DOHH2 (cell line): ENCODE data around the gene OSTN.
"Not testable (repeated sequence)": the region's sequence is repeated elsewhere in the genome, so short reads cannot be mapped to it uniquely, and the experiment has no call there.

Experiments
- H3F3A ChIP-seq: fragments of 200-600 bp; sonication (generic), shearing (Covaris generic); 2 replicates; pipeline ENCODE4 v1.6.0; 2016; ENCODE audit warnings: antibody characterized with exemption, mild to moderate bottlenecking; ENCODE audit not compliant: control insufficient read depth, insufficient read depth
- H3K27ac ChIP-seq: fragments of 200-600 bp; sonication (generic); 2 replicates; pipeline ENCODE4 v1.5.1; 2014; ENCODE audit warnings: low read depth, mild to moderate bottlenecking, low read length, moderate library complexity
- H3K27me3 ChIP-seq: fragments of 200-600 bp; sonication (generic); 2 replicates; pipeline ENCODE4 v1.6.1; 2014; ENCODE audit warnings: mild to moderate bottlenecking, low read length, mixed read lengths; ENCODE audit not compliant: control insufficient read depth
- H3K36me3 ChIP-seq: fragments of 200-600 bp; sonication (generic); 2 replicates; pipeline ENCODE4 v1.6.1; 2014; ENCODE audit warnings: mild to moderate bottlenecking, low read length, moderate library complexity, mixed read lengths; ENCODE audit not compliant: control insufficient read depth
- H3K4me1 ChIP-seq: fragments of 200-600 bp; sonication (generic); 2 replicates; pipeline ENCODE4 v1.6.1; 2014; ENCODE audit warnings: mild to moderate bottlenecking, low read length, mixed read lengths; ENCODE audit not compliant: control insufficient read depth
- H3K4me2 ChIP-seq: fragments of 200-600 bp; sonication (generic); 2 replicates; pipeline ENCODE4 v1.6.0; 2014; ENCODE audit warnings: mild to moderate bottlenecking, low read length, moderate library complexity
- H3K4me3 ChIP-seq: fragments of 200-600 bp; sonication (generic); 2 replicates; pipeline ENCODE4 v1.5.1; 2014; ENCODE audit warnings: mild to moderate bottlenecking, low read length, mixed read lengths
- H3K79me2 ChIP-seq: fragments of 200-600 bp; sonication (generic); 2 replicates; pipeline ENCODE4 v1.6.1; 2014; ENCODE audit warnings: mild to moderate bottlenecking, low read length, mixed read lengths; ENCODE audit not compliant: control insufficient read depth
- H3K9me2 ChIP-seq: fragments of 200-600 bp; sonication (generic); replicated peaks from 2 replicates; pipeline ENCODE4 v1.6.1; 2014; ENCODE audit warnings: mild to moderate bottlenecking, low read length, mixed read lengths; ENCODE audit not compliant: control insufficient read depth
- H3K9me3 ChIP-seq: fragments of 200-600 bp; sonication (generic); 2 replicates; pipeline ENCODE4 v1.6.1; 2014; ENCODE audit warnings: antibody characterized with exemption, low read length, mixed read lengths; ENCODE audit not compliant: control insufficient read depth, insufficient read depth
- H4K20me1 ChIP-seq: fragments of 200-600 bp; sonication (generic); 2 replicates; pipeline ENCODE4 v1.6.0; 2014; ENCODE audit warnings: low read depth, mild to moderate bottlenecking, antibody characterized with exemption, low read length, moderate library complexity; ENCODE audit not compliant: control insufficient read depth, insufficient read depth
- EZH2phosphoT487 ChIP-seq: fragments of 200-600 bp; sonication (generic); IDR thresholded peaks from 2 replicates; pipeline ENCODE4 v1.6.1; 2017; ENCODE audit warnings: borderline replicate concordance, mild to moderate bottlenecking, antibody characterized with exemption, low read length, moderate library complexity, mixed read lengths
- TF ChIP-seq, protein P1 (sequence below): fragments of 200-600 bp; sonication (generic); IDR thresholded peaks from one replicate; pipeline ENCODE4 v1.5.1; 2014; ENCODE audit warnings: antibody characterized with exemption, mild to moderate bottlenecking, low read depth, low read length; ENCODE audit not compliant: poor library complexity, severe bottlenecking

OSTN gene

DNA sequence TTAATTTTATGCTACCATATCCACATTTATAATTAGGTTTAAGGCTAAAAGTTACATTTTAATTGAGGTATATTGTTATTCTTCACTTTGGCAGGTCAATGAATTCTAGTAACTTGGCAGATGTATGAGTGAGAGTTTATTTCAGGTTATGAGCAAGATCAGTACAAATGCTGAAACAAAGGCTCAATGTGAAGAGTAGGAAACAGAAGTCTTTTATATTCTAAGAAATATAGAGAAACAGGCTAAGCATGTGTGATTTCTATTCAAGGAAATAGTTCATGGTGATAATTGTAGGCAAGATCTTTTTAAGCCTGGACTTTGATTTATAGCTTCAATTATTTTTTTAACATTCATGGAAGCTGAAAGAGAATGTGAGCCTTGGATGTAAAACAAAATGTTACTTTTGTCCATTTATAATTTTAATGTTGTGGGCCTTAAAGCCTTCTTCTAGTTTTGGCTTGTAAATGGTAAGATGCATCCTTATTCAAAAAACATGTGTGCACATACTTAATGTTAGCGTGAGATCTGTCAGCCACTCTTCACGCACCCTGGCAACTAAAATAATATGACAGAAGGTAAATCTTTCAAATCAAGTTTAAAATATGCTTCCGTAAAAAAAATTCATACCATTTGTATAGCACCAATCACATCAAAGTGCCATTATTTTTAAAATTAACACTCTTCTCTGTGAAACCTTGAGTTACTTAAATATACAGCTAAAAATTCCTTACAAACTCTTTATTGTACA, 22.8 kb upstream of the OSTN start:
- Histone ChIP-seq H3K9me3 (no peaks in the 10 kb centered on the region), H3K79me2 (no peaks in the 10 kb centered on the region), H4K20me1 (no peaks in the 10 kb centered on the region), H3K4me2 (no peak overlapping the region), H3K4me1 (peaks cover 9% of the 10 kb centered on the region), H3K4me3 (no peak overlapping the region), H3K27ac (no peak overlapping the region), H3F3A (no peaks in the 10 kb centered on the region), H3K36me3 (no peaks in the 10 kb centered on the region), H3K27me3 (no peaks in the 10 kb centered on the region), H3K9me2 (no peaks in the 10 kb centered on the region)
- TF ChIP-seq, protein P1, sequence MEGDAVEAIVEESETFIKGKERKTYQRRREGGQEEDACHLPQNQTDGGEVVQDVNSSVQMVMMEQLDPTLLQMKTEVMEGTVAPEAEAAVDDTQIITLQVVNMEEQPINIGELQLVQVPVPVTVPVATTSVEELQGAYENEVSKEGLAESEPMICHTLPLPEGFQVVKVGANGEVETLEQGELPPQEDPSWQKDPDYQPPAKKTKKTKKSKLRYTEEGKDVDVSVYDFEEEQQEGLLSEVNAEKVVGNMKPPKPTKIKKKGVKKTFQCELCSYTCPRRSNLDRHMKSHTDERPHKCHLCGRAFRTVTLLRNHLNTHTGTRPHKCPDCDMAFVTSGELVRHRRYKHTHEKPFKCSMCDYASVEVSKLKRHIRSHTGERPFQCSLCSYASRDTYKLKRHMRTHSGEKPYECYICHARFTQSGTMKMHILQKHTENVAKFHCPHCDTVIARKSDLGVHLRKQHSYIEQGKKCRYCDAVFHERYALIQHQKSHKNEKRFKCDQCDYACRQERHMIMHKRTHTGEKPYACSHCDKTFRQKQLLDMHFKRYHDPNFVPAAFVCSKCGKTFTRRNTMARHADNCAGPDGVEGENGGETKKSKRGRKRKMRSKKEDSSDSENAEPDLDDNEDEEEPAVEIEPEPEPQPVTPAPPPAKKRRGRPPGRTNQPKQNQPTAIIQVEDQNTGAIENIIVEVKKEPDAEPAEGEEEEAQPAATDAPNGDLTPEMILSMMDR: no peak
- TF ChIP-seq EZH2phosphoT487: no peak

DNA sequence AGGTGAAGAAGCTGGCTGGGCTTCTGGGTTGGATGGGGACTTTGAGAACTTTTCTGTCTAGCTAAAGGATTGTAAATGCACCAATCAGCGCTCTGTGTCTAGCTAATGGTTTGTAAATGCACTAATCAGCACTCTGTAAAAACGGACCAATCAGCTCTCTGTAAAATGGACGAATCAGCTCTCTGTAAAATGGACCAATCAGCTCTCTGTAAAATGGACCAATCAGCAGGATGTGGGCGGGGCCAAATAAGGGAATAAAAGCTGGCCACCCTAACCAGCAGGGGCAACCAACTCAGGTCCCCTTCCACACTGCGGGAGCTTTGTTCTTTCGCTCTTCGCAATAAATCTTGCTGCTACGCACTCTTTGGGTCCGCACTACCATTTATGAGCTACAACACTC, 13.7 kb upstream of the OSTN start:
- H3K4me2 ChIP-seq, H3K27me3 ChIP-seq, H3K36me3 ChIP-seq, H3K79me2 ChIP-seq, H3K27ac ChIP-seq, H3K9me3 ChIP-seq, H3K4me3 ChIP-seq, H4K20me1 ChIP-seq, H3K9me2 ChIP-seq, H3F3A ChIP-seq: not testable (repeated sequence)
- H3K4me1 ChIP-seq: peaks cover 22% of the 10 kb centered on the region

DNA sequence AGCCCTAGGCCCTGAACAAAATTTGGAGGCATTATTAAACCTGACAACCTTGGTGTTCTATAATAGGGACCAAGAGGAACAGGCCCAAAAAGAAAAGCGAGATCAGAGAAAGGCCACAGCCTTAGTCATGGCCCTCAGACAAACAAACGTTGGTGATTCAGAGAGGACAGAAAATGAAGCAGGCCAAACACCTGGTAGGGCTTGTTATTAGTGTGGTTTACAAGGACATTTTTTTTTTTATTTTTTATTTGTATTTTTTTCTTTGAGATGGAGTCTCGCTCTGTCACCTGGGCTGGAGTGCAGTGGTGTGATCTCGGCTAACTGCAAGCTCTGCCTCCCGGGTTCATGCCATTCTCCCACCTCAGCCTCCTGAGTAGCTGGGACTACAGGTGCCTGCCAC, 10.8 kb upstream of the OSTN start:
- not testable (repeated sequence) for H3K79me2 ChIP-seq, H3K9me2 ChIP-seq, H3K27me3 ChIP-seq, H3K9me3 ChIP-seq, H3F3A ChIP-seq, H3K4me2 ChIP-seq, H4K20me1 ChIP-seq, H3K36me3 ChIP-seq, H3K4me3 ChIP-seq, H3K27ac ChIP-seq, H3K4me1 ChIP-seq

DNA sequence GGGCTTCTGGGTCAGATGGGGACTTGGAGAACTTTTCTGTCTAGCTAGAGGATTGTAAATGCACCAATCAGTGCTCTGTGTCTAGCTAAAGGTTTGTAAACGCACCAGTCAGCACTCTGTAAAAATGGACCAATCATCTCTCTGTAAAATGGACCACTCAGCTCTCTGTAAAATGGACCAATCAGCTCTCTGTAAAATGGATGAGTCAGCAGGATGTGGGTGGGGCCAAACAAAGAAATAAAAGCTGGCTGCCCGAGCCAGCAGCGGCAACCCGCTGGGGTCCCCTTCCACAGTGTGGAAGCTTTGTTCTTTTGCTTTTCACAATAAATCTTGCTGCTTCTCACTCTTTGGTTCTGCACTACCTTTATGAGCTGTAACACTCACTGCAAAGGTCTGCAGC, 6.8 kb upstream of the OSTN start:
- not testable (repeated sequence) for H4K20me1 ChIP-seq, H3K4me2 ChIP-seq, H3K9me3 ChIP-seq, H3K36me3 ChIP-seq, H3K4me1 ChIP-seq, H3F3A ChIP-seq, H3K79me2 ChIP-seq, H3K4me3 ChIP-seq, H3K27ac ChIP-seq, H3K9me2 ChIP-seq, H3K27me3 ChIP-seq

DNA sequence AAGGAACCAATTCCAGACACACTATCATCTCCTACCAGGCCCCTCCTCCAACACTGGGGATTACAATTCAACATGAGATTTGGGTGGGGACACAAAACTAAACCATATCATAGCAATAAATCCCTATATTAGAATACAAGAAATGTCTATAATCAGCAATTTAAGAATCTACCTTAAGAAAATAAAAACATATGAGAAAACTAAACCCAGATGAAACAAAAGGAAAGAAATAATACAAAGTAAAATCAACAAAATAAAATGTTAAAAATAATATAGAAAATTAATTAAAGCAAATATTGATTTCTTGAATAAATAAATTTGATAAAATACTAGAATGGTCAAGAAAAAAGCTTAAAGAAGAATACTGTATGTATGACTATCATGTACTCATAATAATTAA, 6.1 kb upstream of the OSTN start:
- Histone ChIP-seq H3F3A (no peaks in the 10 kb centered on the region), H3K36me3 (no peaks in the 10 kb centered on the region), H4K20me1 (no peaks in the 10 kb centered on the region), H3K4me3 (no peak overlapping the region), H3K27me3 (no peaks in the 10 kb centered on the region), H3K4me2 (no peak overlapping the region), H3K79me2 (no peaks in the 10 kb centered on the region), H3K4me1 (peaks cover 1% of the 10 kb centered on the region; the same call in 1 of the 2 replicates), H3K9me2 (no peaks in the 10 kb centered on the region), H3K9me3 (no peaks in the 10 kb centered on the region; the same call in 1 of the 2 replicates), H3K27ac (no peak overlapping the region)
- TF ChIP-seq EZH2phosphoT487: no peak
- TF ChIP-seq, protein P1: no peak
